Ovary (tissue), 9 donors: Measurements from ENCODE around the gene SV2B. TPM values are rescaled to one million over a fixed set of nuclear protein-coding genes. Genes with fewer than 3 reads are reported as not detected.

Experiments
- DNase-seq, 5 donors: peaks; one replicate each; pipeline ENCODE4 v3.0.0-alpha.2; 2019 to 2020
- H3K27ac ChIP-seq, 2 donors: fragments of 200-600 bp; one replicate each; pipeline versions ENCODE4 v1.5.1 to v1.8.0; 2019 to 2022
- H3K27me3 ChIP-seq: fragments of 200-600 bp; one replicate; pipeline ENCODE4 v1.8.0; 2022
- H3K36me3 ChIP-seq: fragments of 200-600 bp; sonication (generic); one replicate; pipeline ENCODE4 v1.5.1; 2019
- H3K4me1 ChIP-seq: one replicate; pipeline ENCODE4 v1.8.1; 2013; ENCODE audit warnings: mild to moderate bottlenecking, moderate library complexity; ENCODE audit not compliant: insufficient read depth
- H3K4me3 ChIP-seq: fragments of 200-600 bp; sonication (generic); one replicate; pipeline ENCODE4 v1.5.1; 2017
- H3K9me3 ChIP-seq, 2 donors: fragments of 200-600 bp in 1 of 2; sonication (generic) in 1 of 2; one replicate each; pipeline versions ENCODE4 v1.5.1 to v1.8.1; 2013 to 2019; ENCODE audit warnings: mild to moderate bottlenecking in 1 of 2, moderate library complexity in 1 of 2
- CTCF ChIP-seq, 3 donors: fragments of 450-650 bp in 2 of 3; fragments of 200-600 bp in 1 of 3; IDR thresholded peaks; one replicate each; pipeline versions ENCODE4 v1.5.1 to v1.8.0; 2016 to 2022; ENCODE audit warnings: antibody characterized with exemption in 3 of 3, mild to moderate bottlenecking in 1 of 3
- EP300 ChIP-seq: sonication (generic); formaldehyde crosslinking; IDR thresholded peaks from one replicate; pipeline ENCODE4 v1.6.1; 2017; ENCODE audit warnings: antibody characterized with exemption
- POLR2A ChIP-seq: fragments of 450-650 bp; IDR thresholded peaks from one replicate; pipeline ENCODE4 v1.6.1; 2017; ENCODE audit warnings: antibody characterized with exemption, mild to moderate bottlenecking, moderate library complexity
- WGBS, 3 donors: extraction: QIAGEN DNeasy Blood & Tissue Kit in 1 of 3; methylation state at CpG; one replicate each; pipeline versions ENCODE4 v1.1.5 to v1.1.7; 2013 to 2017; 5-methylcytosine and 5-hydroxymethylcytosine counted together
- intact Hi-C, 4 donors: fragments of 100-400 bp; cut with DNase I; formaldehyde crosslinking; loops; one replicate each; pipeline versions ENCODE4 v1.11.0 to v1.15.1; 2022 to 2023
- polyA plus RNA-seq, 2 donors: library from polyadenylated mRNA; stranded (reverse); fragments of 200-250 nt in 1 of 2; fragments of 350-450 nt in 1 of 2; fragmentation: Illumina TruSeq in 1 of 2; extraction: RNeasy Lipid Tissue Mini Kit (QIAGEN cat#74804) in 1 of 2; gene quantifications; one replicate each; pipeline ENCODE4 v1.2.3, GENCODE V29; 2013 to 2014
- total RNA-seq, 7 donors: library from RNA; depleted of rRNA in 2 of 7; stranded (reverse); fragments of >200 nt in 2 of 7; fragmentation: NEBNext Ultra II Directional in 3 of 7; extraction: Animal tissue kit (Norgen Biotek cat#: 25700) in 3 of 7; gene quantifications; one replicate each; pipeline versions ENCODE4 v1.1.0 to v1.2.4, GENCODE V29; 2016 to 2023
- donor health status: DM: no; HTN: no; CAD: no; lungs with moderate emphysema.
- donor health status: DM: no; HTN: no; CAD: no.
- donor health status: Bipolar disorder and iron deficiency.
- donor health status: DM: yes; HTN: yes; CAD: no.
- donor health status: DM: no; HTN: no; CAD: no.
- donor health status: DM: yes; HTN: yes; CAD: no.

Gene SV2B
- total and polyA plus RNA-seq, 9 donors = 0.10 to 1.3 (median 0.22) TPM; not detected in 1

GRCh38 chr15:91252756-91253155 is 152.7 kb downstream of the SV2B start:
- H3K27me3 ChIP-seq = no peaks in the 10 kb centered on the region
- no peak for TF ChIP-seq POLR2A
- no peak for TF ChIP-seq EP300
- no peak for TF ChIP-seq CTCF (IDR thresholded peaks at IDR 0.05)
- no peak overlapping the region for H3K27ac ChIP-seq
- intact Hi-C loops = no loop called here
- no peak overlapping the region for H3K4me3 ChIP-seq
- DNase-seq = no peak
- H3K9me3 ChIP-seq = no peaks in the 10 kb centered on the region
- H3K4me1 ChIP-seq = no peaks in the 10 kb centered on the region
- no peaks in the 10 kb centered on the region for H3K36me3 ChIP-seq
- WGBS, 3 donors = 59 to 82% (median 67%) methylated on average over 2 of the region's 2 CpGs

GRCh38 chr15:91253605-91254004 is 153.5 kb downstream of the SV2B start:
- Histone ChIP-seq H3K4me3 (no peak overlapping the region), H3K9me3 (no peaks in the 10 kb centered on the region), H3K27ac (no peak overlapping the region), H3K36me3 (no peaks in the 10 kb centered on the region), H3K4me1 (no peaks in the 10 kb centered on the region), H3K27me3 (no peaks in the 10 kb centered on the region)
- 78 to 85% (median 78%) methylated on average over 3 of the region's 3 CpGs for WGBS, 3 donors
- TF ChIP-seq POLR2A = no peak
- TF ChIP-seq CTCF (IDR thresholded peaks at IDR 0.05) = no peak
- no peak for TF ChIP-seq EP300
- intact Hi-C loops = no loop called here
- DNase-seq = no peak

GRCh38 chr15:91254766-91255165 is 154.7 kb downstream of the SV2B start:
- no peak overlapping the region for H3K27ac ChIP-seq
- DNase-seq = no peak
- TF ChIP-seq EP300 = no peak
- H3K4me1 ChIP-seq = no peaks in the 10 kb centered on the region
- no peak overlapping the region for H3K4me3 ChIP-seq
- H3K36me3 ChIP-seq = no peaks in the 10 kb centered on the region
- no peaks in the 10 kb centered on the region for H3K9me3 ChIP-seq
- intact Hi-C loops = no loop called here
- no peaks in the 10 kb centered on the region for H3K27me3 ChIP-seq
- 63 to 77% (median 65%) methylated on average over 3 of the region's 3 CpGs for WGBS, 3 donors

GRCh38 chr15:91255670-91256192 is 155.7 kb downstream of the SV2B start:
- DNase-seq = no peak
- intact Hi-C loops = no loop called here
- WGBS, 3 donors = 43 to 65% (median 52%) methylated on average over 3 of the region's 3 CpGs
- TF ChIP-seq EP300 (no peak), CTCF (IDR thresholded peaks at IDR 0.05) (no peak), POLR2A (no peak)
- no peaks in the 10 kb centered on the region for H3K9me3 ChIP-seq
- no peak overlapping the region for H3K27ac ChIP-seq
- H3K36me3 ChIP-seq = no peaks in the 10 kb centered on the region
- H3K4me1 ChIP-seq = no peaks in the 10 kb centered on the region
- H3K4me3 ChIP-seq = no peak overlapping the region
- no peaks in the 10 kb centered on the region for H3K27me3 ChIP-seq

- 81 to 87% (median 85%) methylated on average over 6 of the region's 6 CpGs for WGBS, 3 donors
- intact Hi-C loops = no loop called here
- H3K4me1 ChIP-seq = no peaks in the 10 kb centered on the region
- no peaks in the 10 kb centered on the region for H3K27me3 ChIP-seq
- no peak for TF ChIP-seq CTCF (IDR thresholded peaks at IDR 0.05)
- TF ChIP-seq POLR2A = no peak
- TF ChIP-seq EP300 = no peak
- H3K27ac ChIP-seq = no peak overlapping the region
- no peak overlapping the region for H3K4me3 ChIP-seq
- H3K9me3 ChIP-seq = no peaks in the 10 kb centered on the region
- DNase-seq = no peak
- no peaks in the 10 kb centered on the region for H3K36me3 ChIP-seq
Measured at GRCh38 chr15:91257746-91258414, 157.8 kb downstream of the SV2B start.
